GM21576 (cell line): ENCODE measurements around the gene VSTM5.
"Not testable (repeated sequence)": the region's sequence is repeated elsewhere in the genome, so short reads cannot be mapped to it uniquely, and the experiment has no call there.

Experiments
- ATAC-seq: cut with Tn5 transposase; IDR thresholded peaks from one replicate; pipeline ENCODE4 v1.9.1; 2021; ENCODE audit warnings: mild to moderate bottlenecking, moderate library complexity; ENCODE audit not compliant: unreplicated experiment

The VSTM5 gene, protein sequence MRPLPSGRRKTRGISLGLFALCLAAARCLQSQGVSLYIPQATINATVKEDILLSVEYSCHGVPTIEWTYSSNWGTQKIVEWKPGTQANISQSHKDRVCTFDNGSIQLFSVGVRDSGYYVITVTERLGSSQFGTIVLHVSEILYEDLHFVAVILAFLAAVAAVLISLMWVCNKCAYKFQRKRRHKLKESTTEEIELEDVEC

DNA sequence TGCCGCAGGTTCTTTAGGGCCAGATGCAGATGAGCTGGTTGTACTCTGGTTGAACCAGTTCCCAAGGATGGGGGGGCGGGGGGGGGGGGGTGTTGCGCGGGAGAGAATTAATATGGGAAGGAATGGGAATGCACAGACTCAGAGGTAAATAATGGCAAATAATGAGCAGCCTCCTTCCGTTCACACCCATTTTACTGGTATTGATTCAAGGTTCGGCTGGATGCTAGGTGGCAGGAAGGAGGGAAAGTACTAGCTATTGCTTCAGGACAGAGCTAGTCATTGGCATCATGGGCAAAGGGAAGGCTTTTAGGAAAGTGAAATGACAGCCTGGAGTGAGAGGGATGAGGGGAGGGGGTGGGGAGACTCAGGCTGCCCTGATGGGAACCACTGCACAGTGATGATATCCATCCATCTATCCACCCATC, at the start of gene VSTM5:
Gene VSTM5, minus strand, starts transcription at position 25 of the 425 bp plus-strand sequence. CDS start 116 bp downstream, outside the sequence.
- no peak for ATAC-seq

DNA sequence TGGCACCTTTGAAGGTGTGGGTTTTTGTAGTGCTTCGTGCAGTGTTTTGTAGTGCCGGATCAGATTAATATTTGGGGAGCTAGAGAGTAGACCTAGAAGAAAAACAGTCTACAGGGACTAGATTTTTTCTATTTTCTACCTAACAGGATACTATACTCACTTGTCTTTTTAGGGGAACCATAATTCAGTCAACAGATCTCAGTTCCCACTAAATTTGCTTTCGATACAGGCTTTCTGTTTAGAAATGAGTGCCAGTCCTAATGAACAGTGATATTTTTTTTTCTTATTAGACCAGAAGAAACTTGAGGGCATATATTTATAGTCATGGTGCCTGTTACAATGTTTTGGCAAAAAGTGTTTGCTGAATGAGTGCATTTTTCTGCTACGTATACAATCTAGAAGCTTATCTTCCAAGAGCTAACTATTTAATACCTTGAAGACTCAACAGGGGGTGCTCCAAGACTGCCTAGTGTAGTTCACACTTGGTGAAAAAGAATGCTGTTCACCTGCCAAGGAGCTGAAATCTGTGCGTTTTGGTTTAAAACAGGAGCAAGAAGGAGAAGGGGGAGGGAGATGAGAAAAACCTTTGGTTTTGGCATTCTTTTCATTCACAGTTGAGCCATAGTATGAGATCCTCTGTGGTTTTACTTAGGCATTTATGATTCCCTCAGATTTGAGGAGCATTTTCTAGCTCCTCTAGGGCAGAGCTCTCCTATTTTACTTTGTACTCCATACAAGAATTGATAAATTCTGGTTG, 44.9 kb upstream of the VSTM5 start:
- no peak for ATAC-seq

DNA sequence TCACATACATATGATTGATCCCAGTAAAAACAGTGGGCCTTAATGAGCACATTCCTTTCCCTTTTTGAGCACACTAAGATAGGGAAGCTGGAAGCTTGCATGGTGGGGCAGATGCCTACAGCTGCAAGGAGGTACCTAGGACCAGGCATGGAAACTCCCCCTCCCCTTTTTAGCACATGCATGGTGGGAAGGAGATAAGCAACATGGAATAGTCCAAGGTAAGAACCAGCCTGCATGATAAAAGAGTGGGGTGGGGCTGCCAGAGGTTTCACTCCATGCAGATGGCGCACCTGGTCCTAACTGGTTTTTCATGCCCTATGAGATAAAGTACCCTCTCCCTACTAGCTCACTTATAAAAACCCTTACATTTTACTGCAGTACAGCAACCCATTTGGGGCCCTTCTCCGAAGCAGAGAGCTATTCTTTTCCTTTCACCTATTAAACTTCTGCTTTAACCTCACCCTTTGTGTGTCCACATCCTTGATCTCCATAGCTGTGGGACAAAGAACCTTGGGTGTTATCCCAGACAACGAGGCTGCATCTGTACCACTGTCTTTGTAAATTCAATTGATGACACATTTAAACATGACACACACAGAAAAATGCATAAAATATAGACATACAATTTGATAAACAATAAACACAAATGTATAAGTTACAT, 40.1 kb upstream of the VSTM5 start:
- ATAC-seq, result no peak

DNA sequence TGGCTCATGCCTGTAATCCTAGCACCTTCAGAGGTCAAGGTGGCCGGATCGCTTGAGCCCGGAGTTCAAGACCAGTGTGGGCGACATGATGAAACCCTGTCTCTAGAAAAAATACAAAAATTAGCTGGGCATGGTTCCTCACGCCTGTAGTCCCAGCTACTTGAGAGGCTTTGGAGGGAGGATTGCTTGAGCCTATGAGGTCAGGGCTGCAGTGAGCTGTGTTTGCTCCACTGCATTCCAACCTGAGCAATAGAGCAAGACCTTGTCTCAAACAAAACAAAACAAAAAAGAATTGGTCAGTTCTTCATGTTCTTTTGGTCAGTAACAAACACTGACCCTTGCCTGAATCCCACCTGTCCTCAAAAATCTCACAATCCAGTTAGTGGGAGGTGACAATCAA, 36.7 kb upstream of the VSTM5 start:
- ATAC-seq, result no peak

DNA sequence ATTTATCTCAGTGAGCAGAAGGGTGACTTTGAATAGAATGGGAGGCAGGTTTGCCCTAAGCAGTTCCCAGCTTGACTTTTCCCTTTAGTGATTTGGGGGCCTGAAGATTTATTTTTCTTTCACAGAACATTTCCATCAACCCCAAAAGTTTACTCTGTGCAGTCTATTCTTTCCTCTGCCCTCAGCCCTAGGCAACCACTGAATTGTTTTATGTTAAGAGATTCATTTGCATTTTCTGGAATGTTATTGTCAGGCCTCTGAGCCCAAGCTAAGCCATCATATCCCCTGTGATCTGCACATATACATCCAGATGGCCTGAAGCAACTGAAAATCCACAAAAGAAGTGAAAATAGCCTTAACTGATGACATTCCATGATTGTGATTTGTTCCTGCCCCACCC, 28.7 kb upstream of the VSTM5 start:
- ATAC-seq, result not testable (repeated sequence)

DNA sequence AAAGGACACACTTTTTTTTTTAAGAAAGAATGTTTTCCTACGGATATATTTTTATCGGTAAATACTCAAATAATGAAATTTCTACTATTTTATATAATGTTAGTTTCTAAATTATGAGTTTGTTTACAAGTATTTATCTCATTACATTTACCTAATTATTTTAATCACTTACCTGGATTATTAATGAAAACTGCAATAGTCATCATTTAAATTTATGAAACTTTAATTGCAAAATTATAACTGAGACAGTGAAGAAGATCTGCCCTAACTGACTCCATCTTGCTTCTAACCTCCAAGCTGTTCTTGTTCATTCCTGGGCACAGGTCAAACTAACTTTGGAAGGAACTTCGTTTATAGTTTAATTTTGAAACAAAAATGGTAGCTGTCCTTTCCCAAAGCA, 25.2 kb upstream of the VSTM5 start:
- no peak for ATAC-seq

DNA sequence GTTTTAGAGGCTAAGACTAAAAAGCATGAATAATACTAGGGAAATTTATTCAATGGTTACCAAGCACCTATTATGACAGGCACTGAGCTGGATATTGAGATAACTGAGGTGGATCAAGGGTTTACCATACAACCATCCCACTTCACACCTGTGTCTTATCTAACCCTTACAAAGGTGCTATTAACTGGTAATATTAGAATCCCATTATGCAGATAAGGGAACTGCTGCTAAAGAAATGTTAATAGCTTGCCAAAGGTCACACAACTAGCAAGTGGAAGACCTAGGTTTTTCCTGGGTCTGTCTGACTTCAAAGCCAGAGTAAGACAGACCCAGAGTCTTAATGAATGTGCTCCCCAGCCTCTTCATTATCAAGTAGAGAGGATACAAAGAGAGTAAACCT, 21.1 kb upstream of the VSTM5 start:
- no peak for ATAC-seq

DNA sequence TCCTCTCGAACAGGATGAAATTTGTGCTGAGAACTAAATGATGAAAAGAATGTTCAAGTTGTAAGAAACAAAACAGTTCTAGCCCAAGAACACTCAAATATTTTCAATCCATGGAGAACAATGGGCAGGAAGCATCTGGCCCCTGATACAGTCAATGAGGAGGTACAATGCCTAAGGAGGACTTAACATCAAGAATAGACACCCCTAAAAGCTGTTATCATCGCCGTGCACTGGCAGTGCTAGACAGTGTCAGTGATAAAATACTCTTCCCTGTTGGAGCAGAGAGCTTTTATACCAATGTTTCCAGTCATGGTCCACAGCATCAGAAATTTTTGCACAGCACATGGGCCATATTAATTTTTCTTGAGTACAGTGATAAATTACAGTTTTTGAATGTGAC, 20.2 kb upstream of the VSTM5 start:
- no peak for ATAC-seq

GRCh38 chr11:93869830-93870229, 19.4 kb upstream of the VSTM5 start:
- ATAC-seq, result no peak

- ATAC-seq, result not testable (repeated sequence)
These were observed 18.0 kb upstream of the VSTM5 start for GRCh38 chr11:93868404-93868803.

DNA sequence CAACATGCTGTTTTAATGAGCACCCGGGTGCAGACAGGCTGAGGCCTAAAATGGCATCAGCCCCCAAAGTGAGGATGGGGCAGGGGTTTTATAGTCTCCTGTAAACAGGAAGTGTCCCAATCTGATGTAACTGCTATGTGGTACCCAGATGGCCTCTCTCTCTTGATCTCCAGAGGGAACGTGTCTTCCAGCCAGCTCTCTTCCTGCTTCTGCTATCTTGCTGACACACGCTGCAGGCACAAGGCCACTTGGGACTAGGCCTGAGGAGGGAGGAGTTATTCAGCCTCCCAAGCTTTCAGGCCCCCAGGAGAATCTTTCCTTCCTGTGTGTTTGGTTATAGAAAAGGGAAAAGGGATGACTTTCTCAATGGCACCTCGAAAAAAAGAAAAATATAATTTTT, 11.4 kb upstream of the VSTM5 start:
- no peak for ATAC-seq

DNA sequence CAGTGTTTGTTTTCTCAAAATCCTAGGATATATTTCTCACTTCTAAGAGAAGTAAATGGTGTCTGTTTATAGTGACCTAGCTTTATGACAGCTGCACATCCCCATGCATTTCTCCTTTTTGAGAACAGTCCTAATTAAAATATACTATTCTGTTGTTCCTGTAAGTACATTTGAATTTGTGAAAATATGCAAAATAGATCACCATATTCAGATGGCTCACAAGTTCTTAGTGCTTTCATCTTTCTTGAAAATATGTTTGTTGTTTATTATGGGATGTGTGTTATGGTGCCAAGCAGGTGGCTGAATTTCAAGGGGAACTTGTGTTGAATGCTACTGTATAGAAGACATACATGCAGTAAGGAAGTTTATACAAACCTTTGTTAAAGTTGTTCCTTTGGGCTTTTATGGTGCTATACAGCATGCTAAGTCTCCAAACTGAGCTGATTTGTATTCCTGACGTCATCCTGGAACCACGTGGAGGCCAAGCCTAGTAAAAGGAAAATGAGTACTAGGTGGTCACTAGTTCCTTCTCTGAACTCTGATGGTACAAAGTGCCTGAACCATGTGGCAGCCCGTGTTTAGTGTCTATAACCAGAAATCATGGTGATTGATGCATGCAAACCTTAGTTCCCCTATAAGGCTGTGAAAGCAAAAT, 7.8 kb upstream of the VSTM5 start:
- ATAC-seq, result no peak

- ATAC-seq, result no peak
These were observed 7.1 kb upstream of the VSTM5 start for GRCh38 chr11:93857413-93858120.

GRCh38 chr11:93852242-93852641, 1.8 kb upstream of the VSTM5 start:
- no peak for ATAC-seq

GRCh38 chr11:93849751-93850593, 446 bp downstream of the VSTM5 start:
- ATAC-seq, result no peak

DNA sequence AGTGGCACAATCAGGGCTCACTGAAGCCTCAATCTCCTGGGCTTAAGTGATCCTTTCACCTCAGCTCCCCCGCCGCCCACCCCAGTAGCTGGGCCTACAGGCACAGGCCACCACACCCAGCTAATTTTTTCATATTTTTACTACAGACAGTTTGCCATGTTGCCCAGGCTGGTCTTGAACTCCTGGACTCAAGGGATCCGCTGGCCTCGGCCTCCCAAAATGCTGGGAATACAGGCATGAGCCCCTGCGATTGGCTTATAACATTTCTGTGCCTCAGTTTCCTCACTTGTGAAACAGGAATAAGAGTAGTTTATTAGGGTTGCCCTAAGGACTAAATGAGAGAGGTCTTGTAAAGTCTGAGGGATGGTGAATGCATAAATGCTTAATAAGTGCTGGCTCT, 1.2 kb downstream of the VSTM5 start:
- ATAC-seq, result no peak

- ATAC-seq, result no peak
These were observed 4.0 kb downstream of the VSTM5 start for GRCh38 chr11:93846411-93846810.

GRCh38 chr11:93845181-93846092, 5.0 kb downstream of the VSTM5 start:
- ATAC-seq, result no peak

- no peak for ATAC-seq
These were observed 5.8 kb downstream of the VSTM5 start for GRCh38 chr11:93844568-93844967.
